Measurements from ENCODE around the gene EXOSC7. TPM values are rescaled to one million over a fixed set of nuclear protein-coding genes. Genes with fewer than 3 reads are reported as not detected.
A peak's percentile ranks its signal among the peaks of the same experiment; 100 is the strongest.

Gene EXOSC7
- total and polyA plus RNA-seq, 2 of the 4 experiments (the other 2 are of a cell fraction) = 61.6 to 62.2 TPM

DNA sequence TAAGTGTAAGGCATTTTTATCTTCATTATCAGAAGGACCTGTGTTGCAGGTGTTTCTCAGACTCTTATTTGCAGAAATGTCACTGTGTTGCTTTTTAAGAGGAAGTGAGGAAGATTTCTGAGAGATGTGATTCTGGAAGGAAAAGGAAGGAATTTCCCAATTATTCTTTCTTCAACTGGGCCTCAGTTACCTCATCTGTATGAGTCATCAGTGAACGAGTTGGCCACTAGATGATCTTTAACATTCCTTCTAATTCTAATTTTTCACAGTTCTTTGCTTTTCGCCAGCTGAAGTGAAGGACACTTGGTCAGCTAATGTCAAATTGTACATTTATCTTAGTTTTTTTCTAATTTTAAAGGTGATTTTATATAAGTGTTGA lies 79.0 kb downstream of the EXOSC7 start:
- no peak overlapping the region for H2AFZ ChIP-seq (replicated peaks; ENCODE audit: low read length, poor library complexity)
- ChIA-PET CTCF (interaction anchor here (0.6 to 2.5 kb wide), 6 partner anchors 8 to 77 kb away, joined by 3 to 7 read pairs (median 3); no protein-coding TSS in a partner anchor), POLR2A (ENCODE audit: unreplicated experiment) (interaction anchor here (0.8 to 1.3 kb wide), 4 partner anchors 149 to 605 kb away, joined by 3 to 6 read pairs (median 4); no protein-coding TSS in a partner anchor)
- H3K4ac ChIP-seq (ENCODE audit: low read depth, low read length) = peak overlapping the region; percentile 27; the same call in 1 of the 2 replicates
- H3K23ac ChIP-seq (ENCODE audit: low read depth, low read length) = no peak overlapping the region
- H3K9ac ChIP-seq (ENCODE audit: low read depth, low read length) = no peak overlapping the region
- H3K9me1 ChIP-seq (ENCODE audit: insufficient read depth, low read length) = peaks cover 19% of the 10 kb centered on the region
- TF ChIP-seq CEBPB (IDR thresholded peaks at IDR 0.05; ENCODE audit: low read depth, low read length) (peak; percentile 91), MXI1 (IDR thresholded peaks at IDR 0.05; ENCODE audit: borderline replicate concordance, low read depth, low read length) (no peak), RFX5 (IDR thresholded peaks at IDR 0.05; ENCODE audit: low read depth, low read length) (no peak), FOS (IDR thresholded peaks at IDR 0.05; ENCODE audit: low read depth, low read length) (peak; percentile 94; the same call in 1 of the 2 replicates)
- dilution Hi-C loops (cut with HindIII; ENCODE audit: low sequenced_read_pairs, unreplicated experiment) (no loop called here), in situ Hi-C loops (cut with MboI; ENCODE audit: low sequenced_read_pairs) (loop anchor here (5.0 kb wide), 1 partner anchor 67 kb away; no protein-coding TSS in a partner anchor), intact Hi-C loops (cut with micrococcal nuclease) (loop anchor here (1.0 to 5.0 kb wide), 4 partner anchors 67 to 452 kb away; no protein-coding TSS in a partner anchor)
- peak overlapping the region; percentile 80; the same call in 1 of the 2 replicates for H3K18ac ChIP-seq (ENCODE audit: low read depth, low read length)
- H3K56ac ChIP-seq (ENCODE audit: extremely low read depth, insufficient read depth, low read length) = peak overlapping the region; percentile 65; the same call in 1 of the 2 replicates
- H2AK5ac ChIP-seq (ENCODE audit: low read depth, low read length) = no peak overlapping the region
- H2BK120ac ChIP-seq (ENCODE audit: low read depth, low read length) = peak overlapping the region; percentile 99
- peaks cover 19% of the 10 kb centered on the region for H3K4me1 ChIP-seq (ENCODE audit: control insufficient read depth, insufficient read depth, low read length)
- no peak overlapping the region for H3K4me3 ChIP-seq (ENCODE audit: insufficient read depth, low read depth, low read length)
- WGBS, 2 experiments (ENCODE audit: extremely low coverage in 2 of 2, insufficient read length in 1 of 2) = no CpG with 5 or more reads among the region's 2 CpGs
- no peak overlapping the region for H4K91ac ChIP-seq (ENCODE audit: insufficient read depth, low read depth, low read length)
- H2BK15ac ChIP-seq (ENCODE audit: low read depth, low read length) = no peak overlapping the region; the same call in 2 of the 3 replicates
- ATAC-seq (ENCODE audit: low read depth) (peak; percentile 27), DNase-seq (peak; percentile 87)
- no peaks in the 10 kb centered on the region for H3K9me3 ChIP-seq (ENCODE audit: control insufficient read depth, insufficient read depth, low read length)
- peak overlapping the region; percentile 99 for H2BK5ac ChIP-seq (ENCODE audit: low read depth, low read length, poor library complexity, severe bottlenecking)
- no peak overlapping the region for H2AK9ac ChIP-seq (replicated peaks; ENCODE audit: low read depth, low read length, poor library complexity)
- peak overlapping the region; percentile 84; the same call in 1 of the 2 replicates for H3K27ac ChIP-seq (ENCODE audit: insufficient read depth, low read length)
- no peaks in the 10 kb centered on the region for H4K20me1 ChIP-seq (ENCODE audit: insufficient read depth, low read length)
- peak overlapping the region; percentile 78 to 93; a peak in 3 of 4 replicates for H4K8ac ChIP-seq (ENCODE audit: low read depth in 2 of 2, low read length in 2 of 2)
- peaks cover 4 to 22% of the 10 kb centered on the region in 2 experiments for H3K79me1 ChIP-seq (ENCODE audit: low read depth in 1 of 2, low read length in 2 of 2)
- BruUV-seq (replicated peaks) = no TSS peak
- H4K5ac ChIP-seq (ENCODE audit: low read depth, low read length) = peak overlapping the region; percentile 59; the same call in 1 of the 2 replicates
- H3K27me3 ChIP-seq (ENCODE audit: control insufficient read depth, insufficient read depth, low read length) = no peaks in the 10 kb centered on the region
- H2BK20ac ChIP-seq (ENCODE audit: low read depth, low read length) = peak overlapping the region; percentile 52; the same call in 1 of the 2 replicates
- peak overlapping the region; percentile 45; the same call in 1 of the 2 replicates for H3K4me2 ChIP-seq (ENCODE audit: low read depth, low read length)
- H3K36me3 ChIP-seq (ENCODE audit: control insufficient read depth, insufficient read depth, low read length) = no peaks in the 10 kb centered on the region
- H3K14ac ChIP-seq (replicated peaks; ENCODE audit: low read depth, low read length) = no peak overlapping the region

Measured in IMR-90 (cell line).